GM19099 (cell line): ENCODE measurements around the gene ARR3.

ENCODE experiments used
- POLR2A ChIP-seq: IDR thresholded peaks from 3 replicates; pipeline ENCODE4 v1.6.1; 2011; ENCODE audit warnings: low read depth; ENCODE audit not compliant: insufficient read length; ENCODE audit errors: extremely low read depth

Gene ARR3

DNA sequence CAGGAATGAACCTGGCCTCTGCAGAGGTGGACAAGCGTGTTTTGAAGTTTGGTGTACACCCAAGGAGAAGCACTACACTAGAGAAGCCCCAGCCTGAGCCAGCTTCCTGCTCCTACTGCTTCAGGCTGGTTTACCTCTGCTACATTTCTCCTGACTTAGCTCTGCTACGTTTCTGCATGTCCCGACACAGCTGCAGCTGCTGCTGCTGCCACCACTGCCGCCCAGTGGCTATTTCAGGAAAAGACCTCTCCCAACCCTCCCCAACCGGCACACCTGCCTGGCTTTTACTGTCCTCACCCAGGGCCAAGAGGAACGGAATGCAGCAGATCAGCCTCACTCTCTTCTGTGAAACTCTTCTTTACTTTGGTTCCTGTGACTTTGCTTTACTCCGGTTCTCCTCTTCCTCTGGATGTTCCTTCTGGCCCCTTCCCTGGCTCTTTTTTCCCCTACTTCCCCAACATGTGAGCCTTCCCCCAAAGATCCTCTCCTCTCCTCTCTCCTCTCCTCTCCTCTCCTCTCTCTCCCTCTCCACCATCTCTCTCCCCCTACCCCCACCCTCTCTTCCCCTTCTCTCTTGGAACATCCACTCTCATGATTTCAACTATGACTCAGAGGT, 5.1 kb upstream of the ARR3 start:
- no peak for TF ChIP-seq POLR2A

DNA sequence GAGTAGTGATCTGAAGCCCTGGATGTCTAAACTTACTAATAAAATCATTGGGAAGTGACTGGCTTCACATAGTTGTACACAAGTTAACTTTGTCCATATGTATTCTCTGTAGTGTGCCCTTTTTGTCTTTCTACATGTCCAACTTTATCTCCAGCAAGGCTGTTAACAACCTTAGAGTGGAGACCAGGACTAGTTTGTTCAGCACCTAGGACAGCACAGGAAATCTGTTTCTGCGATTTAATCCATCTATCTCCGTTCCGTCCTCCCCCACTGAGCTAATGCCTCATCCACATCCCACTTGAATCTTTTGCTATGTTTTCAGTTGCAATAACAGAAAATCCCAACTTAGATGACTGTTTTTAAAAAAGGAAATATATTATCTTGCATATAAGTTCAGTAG, 3.4 kb upstream of the ARR3 start:
- TF ChIP-seq POLR2A: no peak

DNA sequence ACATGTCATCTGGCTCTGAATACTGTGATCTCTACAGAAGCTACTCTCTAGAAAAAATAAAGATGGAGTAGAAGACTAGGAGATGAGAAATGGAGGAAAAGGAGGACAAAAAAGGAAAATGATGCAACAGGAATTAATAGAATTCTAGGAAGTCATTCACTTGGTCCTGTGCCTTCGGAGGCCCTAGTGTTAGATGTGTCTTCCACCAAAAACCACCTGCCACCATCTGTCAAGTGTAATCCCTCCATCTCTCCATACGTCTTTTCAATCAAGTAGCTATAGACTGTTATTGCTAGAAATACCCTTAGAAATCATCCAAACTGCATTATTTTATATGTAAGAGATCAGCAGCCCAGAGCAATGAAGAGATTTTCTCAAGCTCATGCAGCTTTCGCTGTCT, 10.9 kb downstream of the ARR3 start:
- TF ChIP-seq POLR2A: no peak

DNA sequence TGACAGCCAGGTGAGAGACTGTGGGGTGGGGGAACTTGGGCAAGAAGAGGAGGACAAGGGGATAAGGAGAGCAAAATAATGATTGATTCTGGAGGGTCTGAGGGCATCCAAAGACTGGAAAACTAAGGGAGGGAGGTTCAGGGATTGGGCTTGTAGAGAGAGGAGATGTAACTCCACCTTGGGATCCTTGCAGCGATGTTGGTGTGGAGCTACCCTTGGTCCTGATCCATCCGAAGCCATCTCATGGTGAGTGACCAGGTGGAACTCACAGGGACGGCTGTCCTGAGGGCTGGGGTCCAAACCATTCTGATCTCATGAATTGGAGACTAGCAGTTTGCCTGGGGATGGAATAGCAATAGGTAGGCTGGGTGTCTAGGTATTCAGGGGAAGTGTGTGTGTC, 12.4 kb downstream of the ARR3 start:
- TF ChIP-seq POLR2A: no peak

DNA sequence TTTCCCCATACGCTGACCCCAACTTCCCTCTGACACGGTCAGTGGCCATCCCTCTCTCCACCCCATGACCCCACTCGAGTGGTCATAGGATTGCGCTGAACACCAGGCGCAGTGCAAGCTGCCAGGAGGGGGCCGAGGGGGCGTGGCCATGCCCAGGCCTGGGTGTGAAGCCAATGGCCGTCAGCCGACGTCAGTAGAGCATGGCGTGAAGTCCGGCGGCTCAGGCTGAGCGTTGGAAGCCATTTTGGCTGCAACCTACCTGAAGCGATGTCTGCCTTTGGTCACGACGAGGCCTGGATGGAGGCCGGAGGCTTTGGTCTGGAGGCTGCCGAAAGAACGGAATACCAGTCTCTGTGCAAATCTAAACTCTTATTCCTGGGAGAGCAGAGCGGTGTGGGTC, 13.8 kb downstream of the ARR3 start, which contains the start of gene RAB41:
Gene RAB41 (plus strand): TSS at position 222 of the 400 bp plus-strand sequence. CDS start 46 bp downstream, at position 268.
- no peak for TF ChIP-seq POLR2A

DNA sequence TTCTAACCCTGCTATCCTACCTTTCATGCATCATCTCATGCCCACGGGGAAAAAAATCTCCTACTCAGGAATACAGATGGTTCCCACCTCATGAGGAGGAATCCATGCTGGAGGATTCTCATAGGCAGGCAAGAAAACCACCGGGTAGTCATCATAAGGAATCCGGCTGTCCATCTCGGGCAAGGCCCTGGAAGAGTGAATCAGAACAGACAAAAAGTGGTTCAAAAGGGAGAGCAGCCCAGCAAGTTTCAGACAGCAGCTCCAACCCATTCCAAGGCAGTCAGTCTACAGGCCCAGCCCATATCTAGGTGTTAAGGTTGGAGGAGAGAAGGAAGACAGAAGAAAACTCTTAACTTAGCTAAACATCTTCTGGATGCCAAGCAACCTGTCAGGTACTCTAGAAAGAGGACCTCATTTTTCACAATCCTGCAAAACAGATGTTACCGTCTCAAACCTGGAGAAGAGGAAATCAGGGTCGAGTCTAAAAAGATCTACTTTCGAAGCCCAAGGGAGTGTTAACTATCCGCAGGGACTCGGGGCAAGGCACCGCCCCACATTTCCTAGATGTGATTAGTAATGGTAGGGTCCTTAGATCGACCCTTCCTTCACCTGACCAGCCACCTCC, 21.1 kb downstream of the ARR3 start:
- no peak for TF ChIP-seq POLR2A

DNA sequence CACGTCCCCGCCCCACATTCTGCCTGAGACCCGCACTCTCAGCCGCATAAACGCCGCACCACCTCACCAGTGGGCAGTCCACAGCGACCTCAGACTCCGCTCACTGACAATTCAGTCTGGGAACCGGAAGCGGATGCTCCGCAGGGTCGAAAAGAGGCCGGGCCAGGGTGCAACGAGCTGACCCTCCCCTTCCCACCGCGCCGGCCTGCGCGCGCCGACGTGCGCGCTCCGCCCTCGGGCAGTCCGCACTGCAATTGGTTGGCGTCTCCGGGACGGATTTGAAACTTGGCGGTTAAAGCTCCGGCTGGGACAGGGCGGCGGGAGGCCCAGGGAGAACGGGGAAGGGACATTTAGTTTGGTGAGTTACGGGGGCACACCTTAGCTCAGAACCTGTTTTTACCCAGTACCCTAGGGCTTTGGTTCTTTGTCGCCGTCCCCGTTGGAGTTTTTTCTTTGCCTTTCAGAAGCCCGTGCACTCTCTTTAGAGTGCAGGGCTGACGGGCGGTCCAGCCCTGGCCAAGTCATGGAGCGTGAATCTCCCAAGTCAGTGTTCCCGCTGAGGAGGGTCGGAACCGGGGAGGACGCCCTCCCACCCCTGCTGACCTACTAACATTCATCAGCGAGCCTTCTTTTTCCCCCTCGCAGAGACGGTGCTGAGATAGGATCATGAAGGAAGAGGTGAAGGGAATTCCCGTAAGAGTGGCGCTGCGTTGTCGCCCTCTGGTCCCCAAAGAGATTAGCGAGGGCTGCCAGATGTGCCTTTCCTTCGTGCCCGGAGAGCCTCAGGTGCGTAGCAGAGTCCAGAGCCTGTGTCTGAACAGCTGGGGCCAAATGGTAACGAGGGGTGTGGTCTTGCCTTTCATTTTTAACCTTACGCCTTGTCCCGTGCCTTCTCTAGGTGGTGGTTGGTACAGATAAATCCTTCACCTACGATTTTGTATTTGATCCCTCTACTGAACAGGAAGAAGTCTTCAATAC, 21.9 kb downstream of the ARR3 start, which contains the start of the genes KIF4A and PDZD11:
Gene KIF4A (plus strand): TSS at position 312 of the 978 bp plus-strand sequence. CDS start 355 bp downstream, at position 667.
Gene PDZD11 (minus strand): TSS at position 135 of the 978 bp plus-strand sequence. CDS start 586 bp downstream, outside the sequence.
- peak; percentile 86 for TF ChIP-seq POLR2A

DNA sequence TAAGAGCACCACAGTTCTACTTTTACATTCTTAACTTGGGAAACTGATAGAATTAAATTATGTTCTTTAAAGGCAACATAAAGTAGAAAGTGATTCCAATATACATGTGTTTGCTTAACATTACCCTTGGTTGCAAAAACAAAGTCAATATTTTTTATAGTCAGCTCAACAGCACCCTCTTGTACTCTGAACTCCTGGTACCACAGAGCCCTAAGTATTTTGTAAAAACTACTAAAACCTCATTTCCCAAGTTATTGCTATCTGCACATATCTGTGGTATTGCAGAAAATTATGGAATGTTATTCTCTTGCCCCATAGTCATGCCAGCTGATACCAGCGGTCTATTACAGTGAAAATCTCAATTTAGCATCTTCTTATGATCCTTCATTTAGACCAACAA, 24.7 kb downstream of the ARR3 start:
- TF ChIP-seq POLR2A: no peak

DNA sequence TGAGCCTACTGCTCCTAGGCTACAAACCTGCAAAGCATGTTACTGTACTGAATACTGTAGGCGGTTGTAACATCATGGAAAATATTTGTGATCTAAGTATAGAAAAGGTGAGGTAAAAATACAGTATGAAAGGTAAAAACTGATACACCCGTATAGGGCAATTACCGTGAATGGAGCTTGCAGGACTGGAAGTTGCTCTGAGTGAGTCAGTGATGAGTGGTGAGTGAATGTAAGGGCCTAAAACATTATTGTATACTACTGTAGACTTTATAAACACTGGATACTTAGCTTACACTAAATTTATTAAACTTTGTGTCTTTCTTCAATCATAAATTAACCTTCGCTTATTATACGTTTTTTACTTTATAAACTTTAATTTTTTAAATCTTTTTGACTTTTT, 25.5 kb downstream of the ARR3 start:
- no peak for TF ChIP-seq POLR2A

DNA sequence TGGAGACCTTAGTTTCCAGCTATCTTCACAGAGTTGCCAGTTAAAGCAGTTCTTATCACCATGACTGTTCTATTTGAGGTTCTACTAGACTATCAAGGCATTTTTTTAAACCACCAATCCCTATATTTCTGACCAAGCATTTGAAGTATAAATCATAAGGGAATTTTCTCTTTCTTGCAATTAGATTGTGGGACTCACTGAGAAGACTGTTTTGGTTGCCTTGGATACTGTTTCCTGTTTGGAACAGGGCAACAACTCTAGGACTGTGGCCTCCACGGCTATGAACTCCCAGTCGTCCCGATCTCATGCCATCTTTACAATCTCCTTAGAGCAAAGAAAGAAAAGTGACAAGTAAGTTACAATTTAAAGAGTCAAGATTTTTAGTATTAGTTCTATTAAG, 33.6 kb downstream of the ARR3 start:
- TF ChIP-seq POLR2A: no peak

DNA sequence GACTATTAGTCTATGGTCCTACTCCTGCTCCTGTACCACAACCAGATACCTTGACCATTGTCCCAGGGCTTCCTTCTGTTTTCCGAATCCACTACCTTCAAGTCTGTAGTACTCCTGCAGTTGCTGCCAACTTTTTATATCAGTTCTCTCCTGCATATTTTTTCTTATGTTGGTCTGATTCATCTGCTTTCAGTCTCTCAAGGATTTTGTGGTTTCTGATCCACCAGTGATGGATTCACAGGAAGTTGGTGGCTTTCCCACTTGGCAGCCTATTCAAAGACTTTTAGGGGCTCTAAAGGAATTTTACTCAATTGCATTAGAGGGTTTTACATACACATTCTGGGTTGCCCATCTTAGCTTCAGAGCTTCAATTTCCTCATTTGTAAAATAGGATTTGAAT, 45.4 kb downstream of the ARR3 start:
- no peak for TF ChIP-seq POLR2A

DNA sequence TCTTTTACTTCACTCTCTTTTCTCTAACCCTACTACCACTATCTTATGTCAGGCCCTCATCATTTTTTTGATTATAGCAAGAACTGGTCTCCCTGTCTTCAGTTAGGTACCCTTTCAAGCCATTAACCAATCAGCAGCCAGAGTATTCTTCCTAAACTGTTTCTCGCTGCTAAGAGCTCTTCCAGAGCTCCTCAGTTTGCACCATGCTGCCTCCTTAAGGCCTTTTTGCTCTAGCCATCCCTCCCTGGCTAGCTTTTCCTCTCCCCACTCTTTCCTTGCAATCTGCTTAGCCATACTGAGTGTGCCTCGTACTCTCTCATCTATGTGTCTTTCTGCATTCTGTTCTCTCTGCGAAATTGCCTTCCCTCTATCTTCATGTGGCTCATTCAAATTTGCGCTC, 54.6 kb downstream of the ARR3 start:
- no peak for TF ChIP-seq POLR2A

DNA sequence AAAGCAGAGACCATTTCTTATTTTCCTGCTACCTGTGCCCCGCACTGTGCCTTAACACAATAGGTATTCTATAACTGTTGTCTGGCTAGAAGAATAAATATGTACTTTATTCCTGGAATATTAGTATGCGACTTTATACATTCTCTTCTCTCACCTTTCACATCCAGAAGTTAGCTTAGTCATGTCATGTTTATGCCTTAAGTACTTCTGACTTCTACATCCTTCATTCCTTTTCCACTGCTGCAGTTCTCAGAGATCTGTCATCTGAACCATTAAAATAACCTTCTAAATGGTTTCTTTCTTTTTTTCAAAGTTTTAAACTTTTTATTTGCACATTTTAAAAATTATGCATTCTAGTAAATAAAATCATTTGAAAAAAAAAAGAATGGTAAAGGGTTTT, 56.2 kb downstream of the ARR3 start:
- TF ChIP-seq POLR2A: no peak

DNA sequence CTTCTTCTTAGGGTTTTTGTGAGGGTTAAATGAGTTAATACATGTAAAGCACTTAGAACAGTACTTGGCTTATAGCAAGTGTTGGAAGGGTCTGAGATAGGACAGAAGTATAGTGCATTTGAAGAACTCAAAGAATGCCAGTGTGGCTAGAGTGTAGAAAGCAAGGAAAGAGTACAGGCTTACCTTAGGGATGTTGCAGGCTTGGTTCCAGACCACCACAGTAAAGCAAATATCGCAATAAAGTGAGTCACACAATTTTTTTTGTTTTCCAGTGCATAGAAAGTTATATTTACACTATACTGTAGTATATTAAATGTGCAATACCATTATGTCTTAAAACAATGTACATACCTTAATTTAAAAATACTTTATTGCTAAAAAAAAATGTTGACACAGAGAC, 63.0 kb downstream of the ARR3 start:
- no peak for TF ChIP-seq POLR2A
